HG03103 (cell line): ENCODE data around the gene PPIL6.
A peak's percentile ranks its signal among the peaks of the same experiment; 100 is the strongest.
"Not testable (repeated sequence)": the region's sequence is repeated elsewhere in the genome, so short reads cannot be mapped to it uniquely, and the experiment has no call there.

ENCODE experiments used
- ATAC-seq: cut with Tn5 transposase; IDR thresholded peaks from one replicate; pipeline ENCODE4 v1.9.1; 2021; ENCODE audit warnings: low read depth; ENCODE audit not compliant: unreplicated experiment

Gene PPIL6

GRCh38 chr6:109467696-109468095 lies 27.3 kb upstream of the PPIL6 start:
- no peak for ATAC-seq

- ATAC-seq = no peak
Observed at GRCh38 chr6:109466212-109466923, 25.9 kb upstream of the PPIL6 start.

GRCh38 chr6:109465772-109466171 lies 25.3 kb upstream of the PPIL6 start:
- no peak for ATAC-seq

- ATAC-seq = no peak
Observed at GRCh38 chr6:109461733-109462526, 21.5 kb upstream of the PPIL6 start.

GRCh38 chr6:109461205-109461604 lies 20.8 kb upstream of the PPIL6 start:
- ATAC-seq = not testable (repeated sequence)

- ATAC-seq = no peak
Observed at GRCh38 chr6:109460161-109460829, 19.9 kb upstream of the PPIL6 start.

GRCh38 chr6:109458774-109459531 lies 18.5 kb upstream of the PPIL6 start:
- no peak for ATAC-seq

GRCh38 chr6:109457562-109457996 lies 17.2 kb upstream of the PPIL6 start:
- ATAC-seq = no peak

- ATAC-seq = no peak
Observed at GRCh38 chr6:109456710-109457561, 16.5 kb upstream of the PPIL6 start.

GRCh38 chr6:109456111-109456583 lies 15.7 kb upstream of the PPIL6 start:
- ATAC-seq = no peak

GRCh38 chr6:109455437-109456110 lies 15.1 kb upstream of the PPIL6 start, which contains the start of gene MICAL1:
MICAL1 (minus strand) TSS chr6:109455772; CDS start chr6:109454196, 1,576 bp downstream.
- peak; percentile 52 for ATAC-seq

- peak; percentile 28 for ATAC-seq
Observed at GRCh38 chr6:109454496-109455436, 14.3 kb upstream of the PPIL6 start.

GRCh38 chr6:109453594-109454495 lies 13.4 kb upstream of the PPIL6 start:
- ATAC-seq = no peak

GRCh38 chr6:109453156-109453555 lies 12.7 kb upstream of the PPIL6 start:
- no peak for ATAC-seq

GRCh38 chr6:109452181-109452580 lies 11.8 kb upstream of the PPIL6 start:
- ATAC-seq = no peak

- ATAC-seq = no peak
Observed at GRCh38 chr6:109451376-109451775, 10.9 kb upstream of the PPIL6 start.

GRCh38 chr6:109450801-109451200 lies 10.4 kb upstream of the PPIL6 start:
- ATAC-seq = no peak
